Muscle of arm (tissue), 14 donors: Measurements from ENCODE around the gene ATF7IP. TPM values are rescaled to one million over a fixed set of nuclear protein-coding genes. Genes with fewer than 3 reads are reported as not detected.
"Not testable (repeated sequence)": the region's sequence is repeated elsewhere in the genome, so short reads cannot be mapped to it uniquely, and the experiment has no call there.

Source experiments
- DNase-seq: peaks from one replicate; pipeline ENCODE4 v3.0.0-alpha.2; 2013
- long read RNA-seq, 11 donors: transcript quantifications; one replicate each; lab custom pipeline, GENCODE V29; 2026
- polyA plus RNA-seq, 12 donors: library from polyadenylated mRNA; unstranded; fragments of 120-200 nt; gene quantifications; one replicate each; pipeline ENCODE4 v1.2.1, GENCODE V29; 2013; ENCODE audit not compliant: insufficient read length in 12 of 12

Gene ATF7IP, protein sequence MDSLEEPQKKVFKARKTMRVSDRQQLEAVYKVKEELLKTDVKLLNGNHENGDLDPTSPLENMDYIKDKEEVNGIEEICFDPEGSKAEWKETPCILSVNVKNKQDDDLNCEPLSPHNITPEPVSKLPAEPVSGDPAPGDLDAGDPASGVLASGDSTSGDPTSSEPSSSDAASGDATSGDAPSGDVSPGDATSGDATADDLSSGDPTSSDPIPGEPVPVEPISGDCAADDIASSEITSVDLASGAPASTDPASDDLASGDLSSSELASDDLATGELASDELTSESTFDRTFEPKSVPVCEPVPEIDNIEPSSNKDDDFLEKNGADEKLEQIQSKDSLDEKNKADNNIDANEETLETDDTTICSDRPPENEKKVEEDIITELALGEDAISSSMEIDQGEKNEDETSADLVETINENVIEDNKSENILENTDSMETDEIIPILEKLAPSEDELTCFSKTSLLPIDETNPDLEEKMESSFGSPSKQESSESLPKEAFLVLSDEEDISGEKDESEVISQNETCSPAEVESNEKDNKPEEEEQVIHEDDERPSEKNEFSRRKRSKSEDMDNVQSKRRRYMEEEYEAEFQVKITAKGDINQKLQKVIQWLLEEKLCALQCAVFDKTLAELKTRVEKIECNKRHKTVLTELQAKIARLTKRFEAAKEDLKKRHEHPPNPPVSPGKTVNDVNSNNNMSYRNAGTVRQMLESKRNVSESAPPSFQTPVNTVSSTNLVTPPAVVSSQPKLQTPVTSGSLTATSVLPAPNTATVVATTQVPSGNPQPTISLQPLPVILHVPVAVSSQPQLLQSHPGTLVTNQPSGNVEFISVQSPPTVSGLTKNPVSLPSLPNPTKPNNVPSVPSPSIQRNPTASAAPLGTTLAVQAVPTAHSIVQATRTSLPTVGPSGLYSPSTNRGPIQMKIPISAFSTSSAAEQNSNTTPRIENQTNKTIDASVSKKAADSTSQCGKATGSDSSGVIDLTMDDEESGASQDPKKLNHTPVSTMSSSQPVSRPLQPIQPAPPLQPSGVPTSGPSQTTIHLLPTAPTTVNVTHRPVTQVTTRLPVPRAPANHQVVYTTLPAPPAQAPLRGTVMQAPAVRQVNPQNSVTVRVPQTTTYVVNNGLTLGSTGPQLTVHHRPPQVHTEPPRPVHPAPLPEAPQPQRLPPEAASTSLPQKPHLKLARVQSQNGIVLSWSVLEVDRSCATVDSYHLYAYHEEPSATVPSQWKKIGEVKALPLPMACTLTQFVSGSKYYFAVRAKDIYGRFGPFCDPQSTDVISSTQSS
- polyA plus RNA-seq, result 10 to 100 TPM in 11 of 12 donors, not detected in 1; 20.0 to 62.0 (median 39.0) TPM
- long read RNA-seq, donor 1, full-length matches to known transcripts, result 1 of 17 reads
- long read RNA-seq, donor 1, partial matches to known transcripts, result 16 of 17 reads
- long read RNA-seq, donor 1, other reads (novel, unspliced or antisense), result 0 of 17 reads
- long read RNA-seq, donor 2, full-length matches to known transcripts, result 1 of 79 reads
- long read RNA-seq, donor 2, partial matches to known transcripts, result 55 of 79 reads
- long read RNA-seq, donor 2, other reads (novel, unspliced or antisense), result 23 of 79 reads
- long read RNA-seq, donor 3, full-length matches to known transcripts, result 1 of 1 reads
- long read RNA-seq, donor 3, partial matches to known transcripts, result 0 of 1 reads
- long read RNA-seq, donor 3, other reads (novel, unspliced or antisense), result 0 of 1 reads
- long read RNA-seq, donor 4, full-length matches to known transcripts, result 2 of 2 reads
- long read RNA-seq, donor 4, partial matches to known transcripts, result 0 of 2 reads
- long read RNA-seq, donor 4, other reads (novel, unspliced or antisense), result 0 of 2 reads
- long read RNA-seq, donor 5, result 0 reads
- long read RNA-seq, donor 6, full-length matches to known transcripts, result 1 of 1 reads
- long read RNA-seq, donor 6, partial matches to known transcripts, result 0 of 1 reads
- long read RNA-seq, donor 6, other reads (novel, unspliced or antisense), result 0 of 1 reads
- long read RNA-seq, donor 7, full-length matches to known transcripts, result 1 of 1 reads
- long read RNA-seq, donor 7, partial matches to known transcripts, result 0 of 1 reads
- long read RNA-seq, donor 7, other reads (novel, unspliced or antisense), result 0 of 1 reads
- long read RNA-seq, donor 8, full-length matches to known transcripts, result 2 of 24 reads
- long read RNA-seq, donor 8, partial matches to known transcripts, result 22 of 24 reads
- long read RNA-seq, donor 8, other reads (novel, unspliced or antisense), result 0 of 24 reads
- long read RNA-seq, donor 9, full-length matches to known transcripts, result 2 of 45 reads
- long read RNA-seq, donor 9, partial matches to known transcripts, result 29 of 45 reads
- long read RNA-seq, donor 9, other reads (novel, unspliced or antisense), result 14 of 45 reads
- long read RNA-seq, donor 10, full-length matches to known transcripts, result 4 of 4 reads
- long read RNA-seq, donor 10, partial matches to known transcripts, result 0 of 4 reads
- long read RNA-seq, donor 10, other reads (novel, unspliced or antisense), result 0 of 4 reads
- long read RNA-seq, donor 11, full-length matches to known transcripts, result 2 of 2 reads
- long read RNA-seq, donor 11, partial matches to known transcripts, result 0 of 2 reads
- long read RNA-seq, donor 11, other reads (novel, unspliced or antisense), result 0 of 2 reads

DNA sequence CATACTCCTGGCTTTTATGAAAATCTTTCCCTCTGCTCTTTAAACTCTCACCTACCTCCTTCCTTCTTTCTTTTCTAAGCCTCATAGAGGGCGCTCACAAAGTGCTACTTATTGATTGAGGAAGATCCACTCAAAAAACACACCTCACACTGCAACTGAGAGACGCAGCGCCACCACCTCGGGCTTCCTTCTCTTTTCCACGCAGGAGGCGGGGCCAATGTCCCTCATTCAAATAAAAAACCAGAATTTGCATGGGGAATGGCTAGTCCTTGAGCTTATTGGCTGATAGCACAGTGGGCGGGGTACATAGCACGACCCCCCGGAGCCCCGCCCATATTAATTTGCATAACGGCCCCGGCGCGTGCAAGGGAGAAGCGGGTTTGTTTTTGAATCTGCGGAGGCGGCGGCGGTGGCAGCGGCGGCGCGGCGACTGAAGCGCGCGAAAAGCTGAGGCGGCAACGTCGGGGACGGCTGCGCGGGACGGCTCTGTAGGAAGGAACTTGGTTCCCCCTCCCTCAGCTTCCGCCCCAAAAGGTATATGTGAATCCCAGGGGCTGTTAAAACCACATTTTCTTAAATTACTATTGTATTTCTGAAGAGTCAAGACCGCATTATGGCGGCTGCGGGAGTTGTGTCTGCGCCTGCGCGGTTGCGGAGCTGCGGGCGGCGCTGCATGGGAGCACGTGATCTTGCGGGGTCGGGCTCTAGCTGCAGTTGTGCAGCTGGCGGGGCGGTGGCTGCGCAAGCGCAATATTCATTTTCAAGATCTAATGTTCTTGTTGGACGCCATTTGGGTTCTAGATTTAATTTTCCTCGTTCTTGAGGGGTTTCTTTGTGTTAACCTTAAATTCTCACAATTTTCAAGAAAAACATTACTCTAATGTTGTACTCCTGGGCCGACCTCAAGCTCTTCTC lies at the start of gene ATF7IP:
TSS of gene ATF7IP (plus strand) at position 389 of the 915 bp plus-strand sequence. CDS start 58,234 bp downstream, outside the sequence.
- peak; percentile 97 for DNase-seq

DNA sequence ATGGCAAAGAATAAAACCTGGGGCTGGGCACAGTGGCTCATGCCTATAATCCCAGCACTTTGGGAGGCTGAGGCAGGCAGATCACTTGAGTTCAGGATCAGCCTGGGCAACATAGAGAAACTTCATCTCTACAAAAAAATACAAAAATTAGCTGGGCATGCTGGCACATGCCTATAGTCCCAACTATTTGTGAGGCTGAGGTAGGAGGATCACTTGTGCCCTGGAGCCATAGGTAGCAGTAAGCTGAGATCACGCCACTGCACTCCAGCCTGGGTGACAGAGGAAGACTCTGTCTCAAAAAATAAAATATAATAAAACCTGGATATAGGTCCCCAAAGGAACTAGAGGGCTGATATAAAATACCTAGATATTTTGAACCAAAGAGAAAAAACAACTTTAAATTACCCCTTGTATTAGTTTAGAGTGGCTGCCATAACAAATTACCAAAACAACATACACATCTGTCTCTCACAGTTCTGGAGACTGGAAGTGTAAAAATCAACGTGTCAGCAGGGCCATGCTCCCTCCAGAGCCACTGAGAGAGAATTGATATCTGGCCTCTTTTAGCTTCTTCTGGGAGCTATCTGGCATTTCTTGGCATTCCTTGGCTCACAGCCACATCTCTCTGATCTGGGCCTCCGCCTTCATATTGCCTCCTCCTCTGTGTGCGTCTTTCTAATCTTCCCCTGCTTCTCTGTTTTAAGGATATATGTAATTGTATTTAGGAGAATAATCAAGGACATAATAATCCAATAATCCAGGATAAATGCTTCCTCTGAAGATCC lies 47.9 kb upstream of the ATF7IP start:
- no peak for DNase-seq

DNA sequence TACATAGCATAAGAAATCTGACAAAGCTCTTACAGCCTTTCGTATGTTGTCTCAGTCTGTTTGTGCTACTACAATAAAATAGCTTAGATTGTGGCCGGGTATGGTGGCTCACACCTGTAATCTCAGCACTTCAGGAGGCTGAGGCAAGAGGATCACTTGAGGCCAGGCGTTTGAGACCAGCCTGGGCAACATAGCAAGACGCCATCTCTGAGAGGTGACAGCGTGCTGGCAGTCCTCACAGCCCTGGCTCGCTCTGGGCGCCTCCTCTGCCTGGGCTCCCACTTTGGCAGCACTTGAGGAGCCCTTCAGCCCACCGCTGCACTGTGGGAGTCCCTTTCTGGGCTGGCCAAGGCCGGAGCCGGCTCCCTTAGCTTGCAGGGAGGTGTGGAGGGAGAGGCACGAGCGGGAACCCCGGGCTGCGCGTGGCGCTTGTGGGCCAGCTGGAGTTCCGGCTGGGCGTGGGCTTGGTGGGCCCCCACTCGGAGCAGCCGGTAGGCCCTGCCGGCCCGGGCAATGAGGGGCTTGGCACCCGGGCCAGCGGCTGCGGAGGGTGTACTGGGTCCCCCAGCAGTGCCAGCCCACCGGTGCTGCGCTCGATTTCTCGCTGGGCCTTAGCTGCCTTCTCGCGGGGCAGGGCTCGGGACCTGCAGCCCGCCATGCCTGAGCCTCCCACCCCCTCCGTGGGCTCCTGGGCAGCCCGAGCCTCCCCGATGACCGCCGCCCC lies 45.6 kb upstream of the ATF7IP start:
- DNase-seq, result not testable (repeated sequence)

DNA sequence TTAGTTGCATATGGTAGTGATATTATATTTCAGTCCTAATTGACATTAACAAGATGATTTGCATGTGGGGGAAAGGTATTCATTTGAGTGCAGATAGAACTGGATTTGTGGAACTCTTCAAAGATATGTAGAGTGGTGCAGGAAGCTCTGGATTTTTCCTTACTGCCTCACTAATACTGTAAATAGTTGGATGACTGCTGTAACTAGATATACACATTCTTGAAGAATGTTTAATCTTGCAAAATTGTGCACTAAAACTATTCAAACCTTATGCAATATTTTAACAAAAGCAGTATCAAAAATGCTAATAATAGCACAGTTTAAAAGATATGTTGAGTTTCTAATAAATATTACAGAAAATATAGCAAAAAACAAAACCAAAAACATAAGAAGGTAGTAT lies 43.1 kb upstream of the ATF7IP start:
- DNase-seq, result no peak

DNA sequence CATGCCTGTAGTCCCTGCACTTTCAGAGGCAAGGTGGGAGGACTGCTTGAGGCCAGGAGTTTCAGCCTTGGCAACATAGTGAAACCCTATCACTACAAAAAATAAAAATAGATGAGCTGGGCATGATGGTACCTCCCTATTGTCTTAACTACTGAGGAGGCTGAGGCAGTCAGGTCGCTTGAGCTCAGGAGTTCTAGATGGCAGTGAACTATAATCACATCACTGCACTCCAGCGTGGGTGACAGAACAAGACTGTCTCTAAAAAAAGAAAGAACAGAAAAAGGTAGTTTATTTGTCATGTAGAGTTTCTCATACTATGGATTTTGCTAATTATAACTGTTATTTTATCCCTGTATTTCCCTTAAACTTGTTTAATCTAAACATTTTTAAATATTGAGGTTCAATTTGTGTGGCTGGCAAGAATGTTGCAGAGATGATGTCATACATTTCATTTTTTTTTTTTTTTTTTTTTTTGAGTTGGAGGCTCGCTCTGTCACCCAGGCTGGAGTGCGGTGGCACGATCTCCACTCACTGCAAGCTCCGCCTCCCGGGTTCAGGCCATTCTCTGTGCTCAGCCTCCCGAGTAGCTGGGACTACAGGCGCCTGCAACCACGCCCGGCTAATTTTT lies 39.7 kb upstream of the ATF7IP start:
- DNase-seq, result no peak

DNA sequence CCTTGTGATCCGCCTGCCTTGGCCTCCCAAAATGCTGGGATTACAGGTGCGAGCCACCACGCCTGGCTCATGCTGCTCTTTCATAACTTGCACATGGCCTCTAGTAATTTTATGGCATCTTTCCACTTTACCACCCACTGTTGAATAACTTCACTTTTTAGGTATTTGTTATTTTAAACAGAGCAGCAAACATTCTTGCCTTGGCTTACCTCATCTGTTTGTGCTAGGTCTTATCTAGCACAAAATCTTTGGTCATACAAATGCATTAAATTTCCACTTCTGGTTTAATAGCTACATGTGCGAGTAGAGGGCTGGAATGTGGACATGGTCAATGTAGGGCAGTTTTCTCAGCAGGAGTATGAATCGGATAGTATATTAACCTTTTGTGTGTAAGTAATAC lies 38.8 kb upstream of the ATF7IP start:
- no peak for DNase-seq

DNA sequence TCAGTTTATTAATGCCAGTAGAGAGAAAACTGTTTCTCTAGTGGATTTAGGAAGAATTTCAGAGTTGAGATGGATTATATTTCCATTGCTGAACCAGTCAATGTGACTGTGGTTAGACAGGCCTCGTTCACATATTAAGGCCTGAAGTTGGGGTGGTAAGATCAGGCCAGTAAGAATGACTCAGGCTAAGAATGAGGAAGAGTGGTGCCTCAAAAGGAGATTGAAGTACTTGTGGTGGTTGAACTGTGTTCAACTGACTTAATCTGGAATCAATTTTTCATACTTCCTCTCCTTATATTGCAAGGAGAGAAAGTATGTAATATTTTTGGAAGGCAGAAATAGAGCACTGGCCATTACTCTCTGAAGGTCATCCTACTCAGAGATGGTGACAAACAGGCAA lies 37.8 kb upstream of the ATF7IP start:
- DNase-seq, result no peak

DNA sequence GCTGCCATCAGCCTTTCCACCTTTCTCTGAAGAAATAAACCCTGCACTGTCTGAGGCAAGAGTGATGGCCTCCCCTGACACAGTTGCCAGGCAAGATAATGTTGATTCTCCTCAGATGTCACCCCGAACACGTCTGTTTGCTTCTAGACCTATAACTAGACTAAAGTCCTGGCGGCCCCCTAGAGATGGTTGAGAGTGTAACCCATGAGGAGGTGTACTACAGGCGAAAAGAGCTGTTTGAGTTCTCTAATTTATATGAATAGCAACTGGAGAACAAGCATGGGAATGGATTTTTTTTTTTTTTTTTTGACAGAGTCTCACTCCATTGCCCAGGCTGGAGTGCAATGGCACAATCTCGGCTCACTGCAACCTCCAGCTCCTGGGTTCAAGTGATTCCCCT lies 33.0 kb upstream of the ATF7IP start:
- DNase-seq, result no peak

DNA sequence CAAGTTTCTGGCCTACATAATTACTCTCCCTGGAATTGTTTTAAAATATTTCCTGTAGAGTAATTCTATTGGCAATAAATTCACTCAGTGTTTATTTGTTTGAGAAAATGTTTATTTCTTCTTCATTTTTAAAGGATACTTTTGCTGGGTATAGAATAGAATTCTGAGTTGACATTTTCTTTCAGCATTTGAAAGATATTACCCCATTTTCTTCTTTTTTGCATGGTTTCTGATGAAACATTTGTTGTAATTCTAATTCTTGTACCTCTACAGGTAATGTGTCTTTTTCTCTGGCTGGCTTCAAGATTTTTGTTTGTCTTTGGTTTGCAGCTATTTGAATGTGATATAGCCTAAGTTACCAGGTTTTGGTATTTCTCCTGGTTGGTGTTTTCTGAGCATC lies 25.1 kb upstream of the ATF7IP start:
- DNase-seq, result no peak

DNA sequence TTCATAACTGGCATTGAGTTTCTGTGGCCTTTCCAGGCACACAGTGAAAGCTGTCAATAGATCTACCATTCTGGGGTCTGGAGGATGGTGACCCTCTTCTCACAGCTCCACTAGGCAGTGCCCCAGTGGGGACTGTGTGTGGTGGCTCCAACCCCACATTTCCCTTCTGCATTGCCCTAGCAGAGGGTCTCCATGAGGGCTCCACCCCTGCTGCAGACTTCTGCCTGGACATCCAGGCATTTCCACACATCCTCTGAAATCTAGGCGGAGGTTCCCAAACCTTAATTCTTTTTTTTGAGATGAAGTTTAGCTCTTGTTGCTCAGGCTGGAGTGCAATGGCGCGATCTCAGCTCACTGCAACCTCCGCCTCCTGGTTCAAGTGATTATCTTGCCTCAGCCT lies 14.0 kb upstream of the ATF7IP start:
- not testable (repeated sequence) for DNase-seq

DNA sequence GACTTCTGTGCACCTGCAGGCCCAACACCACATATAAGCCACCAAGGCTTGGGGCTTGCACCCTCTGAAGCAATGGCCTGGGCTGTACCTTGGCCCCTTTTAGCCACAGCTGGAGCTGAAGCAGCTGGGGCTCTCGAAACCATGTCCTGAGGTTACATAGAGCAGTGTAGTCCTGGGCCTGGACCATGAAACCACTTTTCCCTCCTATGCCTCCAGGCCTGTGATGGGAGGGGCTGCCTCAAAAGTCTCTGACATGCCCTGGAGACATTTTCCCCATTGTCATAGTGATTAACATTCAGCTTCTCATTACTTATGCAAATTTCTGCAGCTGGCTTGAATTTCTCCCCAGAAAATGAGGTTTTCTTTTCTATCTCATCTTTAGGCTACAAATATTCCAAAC lies 13.4 kb upstream of the ATF7IP start:
- not testable (repeated sequence) for DNase-seq

DNA sequence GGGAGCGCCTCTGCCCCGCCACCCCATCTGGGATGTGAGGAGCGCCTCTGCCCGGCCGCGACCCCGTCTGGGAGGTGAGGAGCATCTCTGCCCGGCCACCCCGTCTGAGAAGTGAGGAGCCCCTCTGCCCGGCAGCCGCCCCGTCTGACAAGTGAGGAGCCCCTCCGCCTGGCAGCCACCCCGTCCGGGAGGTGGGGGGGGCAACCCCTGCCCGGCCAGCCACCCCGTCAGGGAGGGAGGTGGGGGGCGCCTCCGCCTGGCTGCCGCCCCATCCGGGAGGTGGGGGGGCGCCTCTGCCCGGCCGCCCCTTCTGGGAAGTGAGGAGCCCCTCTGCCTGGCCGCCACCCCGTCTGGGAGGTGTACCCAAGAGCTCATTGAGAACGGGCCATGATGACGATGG lies 10.8 kb upstream of the ATF7IP start:
- not testable (repeated sequence) for DNase-seq

DNA sequence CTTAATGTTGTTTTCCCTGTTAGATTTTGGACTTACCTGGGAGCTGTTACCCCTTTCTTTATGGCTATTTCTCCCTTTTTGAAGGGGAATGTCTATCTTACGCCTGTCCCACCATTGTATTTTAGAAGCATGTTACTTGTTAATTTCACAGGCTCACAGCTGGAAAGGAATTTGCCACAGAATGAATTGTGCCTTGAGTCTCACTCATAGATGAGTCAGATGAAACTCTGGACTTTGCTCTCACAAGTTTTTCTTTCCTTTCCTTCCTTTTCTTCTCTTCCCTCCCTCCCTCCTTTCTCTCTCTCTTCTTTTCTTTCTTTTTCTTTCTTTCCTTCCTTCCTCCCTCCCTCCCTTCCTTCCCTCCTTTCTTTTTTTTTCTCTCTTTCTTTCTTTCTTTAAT lies 9.3 kb upstream of the ATF7IP start:
- DNase-seq, result no peak

DNA sequence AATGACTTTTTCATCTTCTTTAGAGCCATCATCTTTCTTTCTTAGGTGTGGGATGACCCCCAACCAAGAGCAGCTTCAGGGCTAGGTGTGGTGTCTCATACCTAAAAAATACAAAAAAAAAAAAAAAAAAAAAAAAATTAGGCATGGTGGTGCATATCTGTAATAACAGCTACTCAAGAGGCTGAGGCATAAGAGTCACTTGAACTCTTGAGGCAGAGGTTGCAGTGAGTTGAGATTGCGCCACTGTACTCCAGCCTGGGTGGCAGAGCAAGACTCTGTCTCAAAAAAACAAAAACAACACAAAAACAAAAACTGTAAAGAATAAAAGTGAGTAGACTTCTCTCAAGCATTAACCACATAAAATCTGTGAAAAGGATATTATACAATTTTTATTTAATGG lies 8.0 kb upstream of the ATF7IP start:
- DNase-seq, result no peak

DNA sequence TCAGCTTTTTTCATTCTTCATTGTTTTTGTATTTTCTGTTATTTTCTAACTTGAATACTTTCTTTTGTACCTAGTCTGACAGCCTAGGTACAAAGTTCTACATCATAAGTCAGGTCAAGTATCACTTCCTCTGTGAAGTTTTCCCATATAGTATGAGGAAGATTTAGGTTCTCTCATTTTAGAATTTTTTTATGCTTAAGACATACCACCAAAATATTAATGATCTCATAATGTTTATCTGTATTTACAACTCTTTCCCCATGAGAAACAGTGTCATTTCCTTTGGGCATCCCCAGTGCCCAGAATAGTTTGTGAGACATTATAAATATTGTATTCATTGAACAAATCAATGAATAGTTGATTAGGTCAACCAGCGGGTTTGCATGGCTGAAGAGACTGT lies 3.1 kb upstream of the ATF7IP start:
- no peak for DNase-seq
